Measurements from ENCODE around the gene FOXJ3.

- TF ChIP-seq CTCF (IDR thresholded peaks at IDR 0.05) (no peak), POLR2A (IDR thresholded peaks at IDR 0.05) (no peak), EP300 (IDR thresholded peaks at IDR 0.05) (no peak)
These were observed 125.3 kb downstream of the FOXJ3 start for GRCh38 chr1:42209526-42210251.

All from sigmoid colon (tissue), 4 donors.